Central memory CD8-positive, alpha-beta T cell (primary cell): ENCODE measurements around the gene ANKLE2.

Experiments
- ATAC-seq: fragments of 150-1000 bp; cut with Tn5 transposase; replicated peaks from 2 replicates; pipeline ENCODE4 v1.10.0; 2022; ENCODE audit warnings: mild to moderate bottlenecking, moderate FRiP score, moderate number of reproducible peaks; ENCODE audit not compliant: poor library complexity, severe bottlenecking; ENCODE audit errors: extremely low read depth
- DNase-seq, 2 donors: peaks; one replicate each; pipeline ENCODE4 v3.0.0; 2021; ENCODE audit warnings: low spot score in 2 of 2
- H3K27ac Mint-ChIP-seq: one replicate; pipeline ENCODE4 v1.8.0; 2022; ENCODE audit warnings: low read depth, mild to moderate bottlenecking, moderate library complexity, mixed read lengths
- H3K27me3 Mint-ChIP-seq: one replicate; pipeline ENCODE4 v1.8.0; 2022; ENCODE audit warnings: mixed read lengths
- H3K36me3 Mint-ChIP-seq: one replicate; pipeline ENCODE4 v1.8.0; 2022; ENCODE audit warnings: mild to moderate bottlenecking, moderate library complexity, mixed read lengths; ENCODE audit not compliant: insufficient read depth
- H3K4me1 Mint-ChIP-seq: one replicate; pipeline ENCODE4 v1.8.0; 2022; ENCODE audit warnings: mixed read lengths
- H3K4me3 Mint-ChIP-seq: one replicate; pipeline ENCODE4 v1.8.0; 2022; ENCODE audit warnings: mild to moderate bottlenecking, moderate library complexity, mixed read lengths
- H3K9me3 Mint-ChIP-seq: one replicate; pipeline ENCODE4 v1.8.0; 2022; ENCODE audit warnings: mixed read lengths

Gene ANKLE2

DNA sequence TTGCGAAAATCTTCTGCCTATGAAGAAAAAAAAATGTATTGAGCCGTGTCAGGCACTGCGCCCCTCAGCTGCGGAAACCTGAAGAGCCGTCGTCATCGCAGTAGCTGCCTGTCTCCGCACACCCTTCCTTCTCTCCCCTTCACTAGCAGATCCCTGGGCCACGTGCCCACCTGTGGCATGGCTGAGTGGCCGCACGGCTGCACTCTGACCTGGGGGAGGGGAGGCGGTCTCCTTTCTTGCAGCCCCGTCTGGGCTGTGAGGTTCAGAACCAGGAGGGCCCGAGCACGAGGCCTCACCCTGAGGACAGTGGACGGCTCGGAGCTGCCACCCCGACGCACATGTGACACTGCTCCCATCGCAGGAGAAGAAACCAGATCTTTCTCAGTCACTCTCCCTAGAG is 26.1 kb downstream of the ANKLE2 start:
- Mint-ChIP-seq H3K36me3 (peaks cover 61% of the 10 kb centered on the region), H3K4me3 (no peak overlapping the region), H3K9me3 (peaks cover 5% of the 10 kb centered on the region), H3K27ac (no peak overlapping the region), H3K27me3 (no peaks in the 10 kb centered on the region), H3K4me1 (peaks cover 5% of the 10 kb centered on the region)
- DNase-seq = no peak
- ATAC-seq = no peak

DNA sequence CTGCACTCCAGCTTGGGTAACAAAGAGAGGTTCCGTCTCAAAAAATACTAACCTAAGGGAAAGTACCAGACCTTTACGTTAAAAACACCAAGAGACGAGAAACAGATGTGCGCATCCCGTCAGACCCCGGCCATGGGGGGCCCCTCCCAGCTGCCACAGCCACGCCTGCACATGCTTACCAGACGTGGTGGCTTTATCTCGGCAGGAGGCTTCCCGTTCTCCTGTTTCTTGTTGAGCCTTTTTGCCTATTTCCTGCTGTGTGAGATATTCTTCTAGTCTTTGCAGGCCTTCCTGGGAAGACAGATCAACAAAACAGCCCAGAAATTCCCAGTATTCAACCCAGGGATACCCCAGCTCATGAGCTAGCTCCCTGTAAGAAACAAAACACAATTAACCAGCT is 27.4 kb downstream of the ANKLE2 start:
- H3K4me1 Mint-ChIP-seq = peaks cover 5% of the 10 kb centered on the region
- peaks cover 52% of the 10 kb centered on the region for H3K36me3 Mint-ChIP-seq
- peaks cover 5% of the 10 kb centered on the region for H3K9me3 Mint-ChIP-seq
- H3K27ac Mint-ChIP-seq = no peak overlapping the region
- ATAC-seq (no peak), DNase-seq (no peak)
- no peak overlapping the region for H3K4me3 Mint-ChIP-seq
- no peaks in the 10 kb centered on the region for H3K27me3 Mint-ChIP-seq

DNA sequence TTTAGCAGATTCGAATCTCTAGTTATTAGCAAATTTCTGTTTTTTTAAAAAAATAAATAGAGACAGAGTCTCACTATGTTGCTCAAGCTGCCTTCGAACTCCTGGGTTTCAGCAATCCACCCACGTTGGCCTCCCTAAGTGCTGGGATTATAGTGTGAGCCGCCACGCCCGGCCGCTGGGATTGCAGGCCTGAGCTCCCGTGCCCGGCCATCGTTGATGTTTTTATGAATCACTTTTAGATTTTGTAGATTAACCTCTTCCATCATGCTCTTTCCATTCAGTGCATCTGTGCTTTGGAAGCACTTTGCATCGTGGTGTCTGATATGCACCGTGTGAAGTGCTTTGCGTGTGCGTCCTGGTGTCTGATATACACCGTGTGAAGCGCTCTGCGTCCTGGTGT is 30.1 kb downstream of the ANKLE2 start:
- Mint-ChIP-seq H3K27ac (no peak overlapping the region), H3K4me1 (no peaks in the 10 kb centered on the region), H3K4me3 (no peak overlapping the region), H3K27me3 (no peaks in the 10 kb centered on the region), H3K36me3 (peaks cover 42% of the 10 kb centered on the region), H3K9me3 (peaks cover 5% of the 10 kb centered on the region)
- no peak for ATAC-seq
- DNase-seq = no peak

DNA sequence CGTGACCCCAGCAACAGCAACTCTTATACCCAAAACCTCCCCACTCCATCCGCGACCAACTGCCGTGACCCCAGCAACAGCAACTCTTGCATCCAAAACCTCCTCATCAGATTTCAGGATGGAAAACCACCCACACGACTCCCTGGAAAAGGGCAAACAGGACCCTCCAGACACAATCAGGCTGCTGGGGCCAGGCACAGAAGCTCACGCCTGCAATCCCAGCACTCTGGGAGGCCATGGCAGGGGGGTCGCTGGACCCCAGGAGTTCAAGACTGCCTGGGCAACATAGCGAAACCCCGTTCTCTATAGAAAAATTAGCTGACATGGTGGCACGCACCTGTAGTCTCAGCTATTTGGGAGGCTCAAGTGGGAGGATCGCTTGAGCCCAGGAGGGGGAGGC is 31.3 kb downstream of the ANKLE2 start:
- H3K27ac Mint-ChIP-seq = peak overlapping the region; percentile 59
- ATAC-seq = no peak
- no peak overlapping the region for H3K4me3 Mint-ChIP-seq
- no peak for DNase-seq
- H3K9me3 Mint-ChIP-seq = peaks cover 5% of the 10 kb centered on the region
- H3K36me3 Mint-ChIP-seq = peaks cover 39% of the 10 kb centered on the region
- no peaks in the 10 kb centered on the region for H3K27me3 Mint-ChIP-seq
- H3K4me1 Mint-ChIP-seq = no peaks in the 10 kb centered on the region

DNA sequence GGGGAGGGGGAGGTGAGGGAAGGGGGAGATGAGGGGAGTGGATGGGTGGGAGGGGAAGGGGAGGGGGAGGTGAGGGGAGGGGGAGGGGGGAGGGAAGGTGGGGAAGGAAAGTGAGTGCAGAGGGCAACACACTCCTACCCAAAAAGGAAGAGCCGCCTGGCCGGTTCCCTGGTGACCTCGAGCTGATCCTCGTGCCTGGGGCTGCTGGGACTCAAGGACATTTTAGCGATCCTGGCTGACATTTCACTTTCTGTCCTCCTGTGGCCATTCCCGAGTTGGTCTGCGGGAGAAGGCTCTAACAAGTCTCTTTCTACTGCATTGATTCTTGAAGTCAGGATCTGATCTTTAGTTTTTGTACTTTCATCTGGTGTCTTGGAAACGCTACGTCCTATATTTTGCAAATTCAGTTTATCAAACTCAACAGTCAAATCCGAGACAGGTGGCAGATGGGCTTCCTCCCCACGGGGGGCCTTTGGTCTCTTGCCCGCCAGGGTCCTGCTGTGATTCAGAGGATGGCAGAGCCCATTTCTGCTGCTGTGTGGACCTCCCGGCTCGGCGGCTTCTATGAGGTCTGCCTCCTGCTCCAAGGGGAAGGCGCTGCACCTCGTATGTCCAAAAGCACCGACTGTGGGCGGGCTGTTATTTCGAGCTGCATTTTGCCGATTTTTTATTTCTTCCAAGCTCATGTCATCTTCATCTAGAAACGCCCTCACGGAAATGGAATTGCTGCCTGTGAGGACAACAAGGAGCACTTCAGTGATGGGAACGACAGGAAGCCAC is 31.9 kb downstream of the ANKLE2 start:
- DNase-seq (no peak), ATAC-seq (no peak)
- Mint-ChIP-seq H3K36me3 (peaks cover 35% of the 10 kb centered on the region), H3K27me3 (no peaks in the 10 kb centered on the region), H3K27ac (peak overlapping the region; percentile 80), H3K9me3 (peaks cover 5% of the 10 kb centered on the region), H3K4me1 (no peaks in the 10 kb centered on the region), H3K4me3 (no peak overlapping the region)

DNA sequence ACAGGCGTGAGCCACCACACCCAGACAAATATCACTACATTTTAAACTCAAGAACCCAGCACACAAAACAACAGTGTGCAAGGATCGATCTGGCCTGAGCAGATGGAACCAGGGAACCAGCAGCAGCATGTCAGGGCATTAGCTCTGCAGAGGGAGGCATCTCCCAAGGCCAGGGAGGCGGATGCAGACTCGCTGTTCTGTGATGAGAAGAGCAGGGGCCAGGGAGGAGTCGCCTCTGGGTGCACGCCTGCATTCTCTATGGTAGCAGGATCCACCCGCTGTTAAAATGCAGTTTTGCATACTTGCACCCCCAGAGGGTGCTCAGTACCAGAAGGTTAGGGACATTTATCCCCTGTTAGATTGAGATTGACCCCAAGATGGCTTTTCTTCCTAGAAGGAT is 33.1 kb downstream of the ANKLE2 start:
- H3K4me3 Mint-ChIP-seq = no peak overlapping the region
- peaks cover 33% of the 10 kb centered on the region for H3K36me3 Mint-ChIP-seq
- no peaks in the 10 kb centered on the region for H3K4me1 Mint-ChIP-seq
- H3K9me3 Mint-ChIP-seq = peaks cover 5% of the 10 kb centered on the region
- no peak for ATAC-seq
- H3K27me3 Mint-ChIP-seq = no peaks in the 10 kb centered on the region
- H3K27ac Mint-ChIP-seq = peak overlapping the region; percentile 80
- DNase-seq = no peak

DNA sequence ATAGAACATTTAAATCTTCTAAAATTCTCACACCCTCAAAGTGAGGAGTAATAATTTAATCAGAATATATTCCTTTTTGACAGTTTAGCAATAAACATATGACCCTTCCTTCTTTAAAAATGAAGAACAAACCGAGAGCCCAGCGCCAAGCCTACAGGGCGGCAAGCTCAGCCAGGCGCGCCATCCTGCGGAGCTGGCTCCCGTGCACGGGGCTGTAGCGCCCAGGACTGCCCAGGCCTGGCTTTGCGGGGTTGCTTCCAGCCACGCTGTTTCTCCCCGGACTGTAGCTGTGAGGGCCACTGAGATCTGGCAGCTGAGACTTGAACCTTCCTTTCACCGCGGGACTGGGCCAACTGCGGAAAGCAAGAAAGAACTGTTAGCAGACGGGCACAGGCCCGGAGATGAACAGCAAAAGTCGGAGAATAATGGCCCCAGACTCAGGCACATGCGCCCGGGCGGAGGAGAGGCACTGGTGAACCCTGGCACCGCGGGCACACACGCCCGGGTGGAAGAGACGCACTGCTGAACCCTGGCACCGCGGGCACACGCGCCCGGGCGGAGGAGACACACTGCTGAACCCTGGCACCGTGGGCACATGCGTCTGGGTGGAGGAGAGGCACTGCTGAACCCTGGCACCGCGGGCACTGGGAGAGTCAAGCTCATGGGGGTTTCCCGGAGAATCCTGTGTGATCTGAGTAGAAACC is 34.4 kb downstream of the ANKLE2 start:
- no peaks in the 10 kb centered on the region for H3K4me1 Mint-ChIP-seq
- no peaks in the 10 kb centered on the region for H3K27me3 Mint-ChIP-seq
- no peak overlapping the region for H3K27ac Mint-ChIP-seq
- ATAC-seq = no peak
- no peak overlapping the region for H3K4me3 Mint-ChIP-seq
- H3K36me3 Mint-ChIP-seq = peaks cover 33% of the 10 kb centered on the region
- no peak for DNase-seq
- peaks cover 5% of the 10 kb centered on the region for H3K9me3 Mint-ChIP-seq

DNA sequence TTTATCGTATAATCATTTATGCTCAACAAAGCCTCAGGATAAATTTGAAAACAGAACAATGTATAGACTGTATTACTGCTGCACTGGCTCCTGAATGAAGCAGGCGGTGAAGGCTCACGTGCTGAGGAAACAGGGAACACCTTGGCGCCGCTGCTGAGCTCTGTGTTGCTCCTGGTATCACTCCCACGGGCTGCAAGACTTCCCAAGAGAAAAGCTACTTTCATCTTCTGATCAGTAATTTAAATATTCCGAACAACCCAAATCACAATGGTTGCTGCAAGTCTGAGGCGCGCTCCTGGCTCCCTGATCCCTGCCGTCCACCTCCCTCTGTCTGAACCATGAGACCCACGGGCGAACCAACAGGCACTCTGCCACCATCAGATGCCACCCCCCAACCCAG is 35.2 kb downstream of the ANKLE2 start:
- Mint-ChIP-seq H3K27ac (no peak overlapping the region), H3K36me3 (peaks cover 33% of the 10 kb centered on the region), H3K27me3 (no peaks in the 10 kb centered on the region), H3K4me1 (no peaks in the 10 kb centered on the region), H3K9me3 (no peaks in the 10 kb centered on the region), H3K4me3 (no peak overlapping the region)
- ATAC-seq (no peak), DNase-seq (no peak)

DNA sequence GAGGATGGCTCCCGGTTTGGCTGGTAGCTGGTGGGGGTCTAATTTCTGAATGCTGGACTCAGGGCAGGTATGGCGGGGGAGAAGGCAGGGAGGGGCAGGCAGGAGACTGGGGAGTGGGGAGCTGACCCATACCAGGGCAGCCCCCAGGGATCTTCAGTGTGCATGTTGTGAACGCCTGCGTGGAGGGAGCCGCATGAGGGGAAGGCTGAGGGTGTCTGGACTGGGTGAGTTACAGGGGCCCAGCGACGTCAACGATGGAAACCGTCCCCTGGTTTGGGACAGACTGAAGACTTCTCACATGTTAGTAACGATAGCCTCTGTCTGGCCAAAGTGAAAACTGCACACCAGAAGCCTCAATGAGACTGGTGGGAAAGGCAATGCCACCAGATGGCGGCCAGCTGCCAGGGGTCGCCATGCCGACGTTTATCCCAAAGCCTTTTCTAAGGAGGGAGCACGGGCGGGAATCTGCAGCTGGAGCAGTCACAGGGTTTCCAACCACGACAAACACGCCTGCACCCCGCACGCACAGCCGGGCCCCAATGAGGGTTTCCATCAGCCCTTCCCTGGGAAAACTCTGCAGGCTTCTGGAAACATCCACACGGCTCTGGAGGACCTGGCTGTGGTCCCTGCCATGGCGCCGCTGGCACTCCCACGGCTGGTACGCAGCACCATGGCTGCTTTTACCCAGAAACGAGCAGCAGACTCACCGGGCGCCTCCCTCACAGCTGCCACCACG is 37.0 kb downstream of the ANKLE2 start:
- Mint-ChIP-seq H3K9me3 (no peaks in the 10 kb centered on the region), H3K4me1 (no peaks in the 10 kb centered on the region), H3K27ac (no peak overlapping the region), H3K4me3 (no peak overlapping the region), H3K27me3 (no peaks in the 10 kb centered on the region), H3K36me3 (peaks cover 36% of the 10 kb centered on the region)
- DNase-seq (no peak), ATAC-seq (no peak)

DNA sequence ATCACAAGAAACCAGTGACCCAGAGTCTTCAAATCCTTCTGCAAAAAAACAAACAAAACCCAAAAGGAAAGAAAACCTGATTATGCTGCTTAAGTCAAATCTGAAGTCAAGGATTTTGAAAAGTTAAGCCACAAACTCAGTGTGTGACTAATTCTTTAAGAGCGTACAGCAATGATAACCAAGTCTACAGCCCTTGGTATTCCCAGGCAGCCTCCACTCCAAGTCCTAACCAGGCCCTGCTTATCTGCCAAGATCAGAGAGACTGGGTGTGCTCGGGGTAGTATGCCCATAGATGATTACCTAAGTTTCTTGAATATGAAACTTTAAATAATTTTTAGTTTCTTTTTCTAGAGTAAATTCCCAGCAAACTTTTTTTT is 37.9 kb downstream of the ANKLE2 start:
- H3K36me3 Mint-ChIP-seq = peaks cover 40% of the 10 kb centered on the region
- H3K4me3 Mint-ChIP-seq = no peak overlapping the region
- H3K4me1 Mint-ChIP-seq = no peaks in the 10 kb centered on the region
- DNase-seq (no peak), ATAC-seq (no peak)
- H3K27ac Mint-ChIP-seq = no peak overlapping the region
- H3K27me3 Mint-ChIP-seq = no peaks in the 10 kb centered on the region
- H3K9me3 Mint-ChIP-seq = no peaks in the 10 kb centered on the region

DNA sequence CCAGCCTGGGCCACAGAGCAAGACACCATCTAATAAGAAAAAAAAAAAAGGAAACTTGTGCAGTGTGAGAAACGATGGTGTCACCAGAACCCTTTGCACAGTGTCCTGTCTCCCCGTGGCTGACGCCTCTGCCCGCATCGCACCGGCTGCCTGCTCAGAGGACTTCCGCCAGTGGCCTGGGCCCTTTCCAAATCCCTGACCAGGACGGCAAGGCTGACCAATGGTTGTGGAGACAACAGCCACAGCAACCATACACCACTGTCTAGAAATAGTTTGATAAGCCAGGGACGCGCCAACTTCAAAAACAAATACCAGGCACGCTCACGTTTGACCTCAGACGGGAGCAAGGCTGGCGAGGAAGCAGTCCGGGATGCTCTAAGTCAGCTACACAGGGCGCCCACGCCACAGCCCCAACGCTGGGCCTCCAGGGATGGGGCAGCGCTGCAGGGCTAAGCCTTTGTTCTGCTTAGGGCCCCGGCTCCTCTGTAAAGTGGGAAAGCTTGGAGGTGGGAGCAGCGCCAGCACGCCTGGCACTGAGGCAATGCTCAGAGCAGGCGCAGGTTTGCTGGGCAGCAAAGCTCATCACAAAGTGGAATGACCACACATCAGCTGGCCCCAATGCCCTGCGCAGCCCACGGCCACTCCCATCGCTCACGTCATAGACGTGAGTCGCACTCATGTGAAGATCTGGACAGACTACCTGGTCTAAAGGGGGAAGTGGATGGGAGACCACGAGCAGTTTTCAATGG is 38.4 kb downstream of the ANKLE2 start:
- ATAC-seq (no peak), DNase-seq (no peak)
- H3K36me3 Mint-ChIP-seq = peaks cover 43% of the 10 kb centered on the region
- no peaks in the 10 kb centered on the region for H3K9me3 Mint-ChIP-seq
- H3K27me3 Mint-ChIP-seq = no peaks in the 10 kb centered on the region
- H3K4me1 Mint-ChIP-seq = no peaks in the 10 kb centered on the region
- H3K4me3 Mint-ChIP-seq = no peak overlapping the region
- no peak overlapping the region for H3K27ac Mint-ChIP-seq

DNA sequence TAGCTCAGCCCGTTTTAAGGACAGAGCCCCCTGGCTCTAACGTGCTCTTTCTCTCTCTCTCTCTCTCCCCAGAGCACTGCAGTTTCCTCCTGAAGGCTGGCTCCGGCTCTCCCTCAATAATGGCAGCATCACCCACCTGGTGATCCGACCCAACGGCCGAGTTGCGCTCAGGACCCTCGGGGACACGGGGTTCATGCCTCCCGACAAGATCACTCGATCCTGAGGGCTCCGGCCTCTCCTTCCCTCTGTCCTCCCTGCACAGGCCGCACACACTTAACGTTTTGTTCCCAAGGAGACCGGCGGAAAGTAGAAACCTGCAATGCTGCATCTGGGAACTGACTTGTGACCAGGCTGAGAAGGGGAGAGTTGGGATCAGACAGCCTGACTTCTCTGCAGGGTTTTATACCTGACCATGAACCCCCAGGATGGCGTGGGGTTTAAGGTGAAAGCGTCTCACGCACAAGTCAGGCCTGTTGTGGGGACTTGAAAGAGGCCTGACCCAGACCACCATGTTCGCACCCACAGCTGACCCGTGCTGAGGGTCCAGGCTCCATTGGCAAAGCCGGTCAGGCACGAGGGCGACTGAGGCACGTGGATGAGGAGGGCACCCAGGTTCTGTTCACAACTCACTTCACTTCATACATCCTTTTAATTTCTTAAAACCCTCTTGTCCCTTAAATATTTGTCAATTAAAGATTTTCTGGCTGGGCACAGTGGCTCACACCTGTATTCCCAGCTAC is 40.9 kb downstream of the ANKLE2 start:
- Mint-ChIP-seq H3K9me3 (no peaks in the 10 kb centered on the region), H3K27me3 (no peaks in the 10 kb centered on the region), H3K4me1 (no peaks in the 10 kb centered on the region), H3K27ac (no peak overlapping the region), H3K36me3 (peaks cover 45% of the 10 kb centered on the region), H3K4me3 (no peak overlapping the region)
- ATAC-seq = no peak
- no peak for DNase-seq
